B cell (primary cell): ENCODE results near the gene PRAME. TPM values are rescaled to one million over a fixed set of nuclear protein-coding genes. Genes with fewer than 3 reads are reported as not detected.

Source experiments
- ATAC-seq: fragments of 200-7000 bp; cut with Tn5 transposase; one replicate; pipeline ENCODE4 v1.10.0; 2021; ENCODE audit warnings: low read depth, mild to moderate bottlenecking, moderate number of reproducible peaks, moderate library complexity
- CTCF ChIA-PET: fragments of 350-600 bp; sonication (Branson Sonifier 250); formaldehyde crosslinking; loops from one replicate; lab custom pipeline; 2021; ENCODE audit warnings: antibody characterized with exemption, inconsistent platforms; lab: Charles Lee
- POLR2A ChIA-PET: fragments of 350-600 bp; sonication (Branson Sonifier 250); formaldehyde crosslinking; loops from one replicate; lab custom pipeline; 2021; ENCODE audit warnings: antibody characterized with exemption; lab: Charles Lee
- DNase-seq: peaks from one replicate; pipeline ENCODE4 v3.0.0; 2013
- H2AFZ ChIP-seq: 2 replicates; pipeline ENCODE4 v1.6.1; 2012; ENCODE audit warnings: mild to moderate bottlenecking, low read depth, low read length; ENCODE audit not compliant: insufficient read depth, poor library complexity, severe bottlenecking
- H3K27ac ChIP-seq, 2 donors: 1 replicate in 1 of 2; 2 replicates in 1 of 2; pipeline ENCODE4 v1.5.1; 2012 to 2013; ENCODE audit warnings: low read length in 2 of 2, mild to moderate bottlenecking in 2 of 2, moderate library complexity in 1 of 2
- H3K27me3 ChIP-seq, 4 experiments: fragments of 200-600 bp in 1 of 4; sonication (generic) in 1 of 4; replicated peaks in 1 of 4; 1 replicate in 2 of 4; 2 replicates in 2 of 4; pipeline versions ENCODE4 v1.6.1 to v1.7.0; 2013 to 2016; ENCODE audit warnings: low read length in 3 of 4, mild to moderate bottlenecking in 2 of 4, mixed read lengths in 1 of 4, moderate library complexity in 1 of 4; ENCODE audit not compliant: insufficient read depth in 4 of 4, control insufficient read depth in 3 of 4; ENCODE audit errors: control extremely low read depth in 1 of 4
- H3K36me3 ChIP-seq, 2 experiments: replicated peaks in 1 of 2; 1 replicate in 1 of 2; 2 replicates in 1 of 2; pipeline versions ENCODE4 v1.6.1 to v1.7.1; 2013; ENCODE audit warnings: low read length in 1 of 2; ENCODE audit not compliant: insufficient read depth in 2 of 2, control insufficient read depth in 1 of 2; ENCODE audit errors: control extremely low read depth in 1 of 2, extremely low read depth in 1 of 2
- H3K4me1 ChIP-seq, 2 donors: fragments of 200-600 bp in 1 of 2; sonication (generic) in 1 of 2; 1 replicate in 1 of 2; 2 replicates in 1 of 2; pipeline versions ENCODE4 v1.5.1 to v1.6.1; 2013 to 2017; ENCODE audit warnings: low read length in 2 of 2; ENCODE audit not compliant: control insufficient read depth in 2 of 2, insufficient read depth in 2 of 2
- H3K4me2 ChIP-seq: replicated peaks from 2 replicates; pipeline ENCODE3; 2012; ENCODE audit warnings: mild to moderate bottlenecking, low read depth, low read length; ENCODE audit not compliant: poor library complexity, severe bottlenecking
- H3K4me3 ChIP-seq, 5 experiments: fragments of 200-600 bp in 1 of 5; sonication (generic) in 1 of 5; 1 replicate in 3 of 5; 2 replicates in 2 of 5; pipeline versions ENCODE4 v1.5.1 to v1.7.0; 2011 to 2016; ENCODE audit warnings: low read length in 4 of 5, mild to moderate bottlenecking in 4 of 5, low read depth in 2 of 5, control low read depth in 1 of 5, moderate library complexity in 1 of 5; ENCODE audit not compliant: insufficient read depth in 1 of 5; ENCODE audit errors: control extremely low read depth in 1 of 5, extremely low read depth in 1 of 5
- H3K79me2 ChIP-seq: fragments of 200-600 bp; sonication (generic); one replicate; pipeline ENCODE4 v1.6.0; 2016; ENCODE audit warnings: low read length; ENCODE audit not compliant: control insufficient read depth, insufficient read depth
- H3K9ac ChIP-seq: fragments of 200-600 bp; sonication (generic); 2 replicates; pipeline ENCODE4 v1.6.1; 2017; ENCODE audit warnings: mild to moderate bottlenecking, low read length, moderate library complexity
- H3K9me3 ChIP-seq, 3 donors: one replicate each; pipeline versions ENCODE4 v1.6.1 to v1.7.1; 2013; ENCODE audit warnings: low read length in 2 of 3; ENCODE audit not compliant: control insufficient read depth in 2 of 3, insufficient read depth in 1 of 3; ENCODE audit errors: control extremely low read depth in 1 of 3
- H4K20me1 ChIP-seq: 2 replicates; pipeline ENCODE4 v1.6.0; 2012; ENCODE audit warnings: mild to moderate bottlenecking, low read length; ENCODE audit not compliant: insufficient read depth, control insufficient read depth, poor library complexity, severe bottlenecking
- H3K27ac Mint-ChIP-seq: one replicate; pipeline ENCODE4 v1.8.0; 2021; ENCODE audit warnings: mixed read lengths
- H3K27me3 Mint-ChIP-seq: one replicate; pipeline ENCODE4 v1.8.0; 2021; ENCODE audit warnings: mixed read lengths
- H3K4me1 Mint-ChIP-seq: one replicate; pipeline ENCODE4 v1.8.0; 2021; ENCODE audit warnings: mixed read lengths
- H3K4me3 Mint-ChIP-seq: one replicate; pipeline ENCODE4 v1.8.0; 2021; ENCODE audit warnings: mixed read lengths
- H3K9me3 Mint-ChIP-seq: one replicate; pipeline ENCODE4 v1.8.0; 2022; ENCODE audit warnings: mixed read lengths; ENCODE audit not compliant: insufficient read depth
- CTCF ChIP-seq: fragments of 200-600 bp; IDR thresholded peaks from one replicate; pipeline ENCODE4 v1.8.0; 2022; ENCODE audit warnings: antibody characterized with exemption, mild to moderate bottlenecking
- EZH2 ChIP-seq: IDR thresholded peaks from 2 replicates; pipeline ENCODE4 v1.6.1; 2012; ENCODE audit warnings: borderline replicate concordance, low read depth, mild to moderate bottlenecking, moderate library complexity, low read length; ENCODE audit not compliant: insufficient read depth, poor library complexity, severe bottlenecking
- whole genome bisulfite sequencing: methylation state at CpG from one replicate; pipeline ENCODE4 v1.1.5; 2013; ENCODE audit warnings: missing lambda C conversion rate; ENCODE audit not compliant: insufficient coverage; 5-methylcytosine and 5-hydroxymethylcytosine counted together
- intact Hi-C: fragments of 100-400 bp; cut with micrococcal nuclease; formaldehyde crosslinking; loops from one replicate; pipeline ENCODE4 v1.10.0; 2022
- polyA plus RNA-seq: library from polyadenylated mRNA; depleted of rRNA; stranded (reverse); fragments of >200 nt; gene quantifications from 2 replicates; pipeline ENCODE4 v1.2.3, GENCODE V29; 2012
- total RNA-seq, 2 donors: library from RNA; stranded (reverse); fragments of 120-200 nt in 1 of 2; gene quantifications; 1 replicate in 1 of 2; 2 replicates in 1 of 2; pipeline versions ENCODE4 v1.2.3 to v1.2.4, GENCODE V29; 2013 to 2022

Gene PRAME
- total and polyA plus RNA-seq, 2 donors (not counting 1 experiment from before 2014, with no cell fraction given) = 0.63 TPM; not detected in 1

- H3K4me2 ChIP-seq = peak overlapping the region; percentile 94
- H3K4me3 Mint-ChIP-seq = peak overlapping the region; percentile 71
- DNase-seq (peak; percentile 7), ATAC-seq (no peak)
- peaks cover 0 to 8% (median 5%) of the 10 kb centered on the region in 3 donors for H3K9me3 ChIP-seq
- CTCF ChIA-PET = interaction anchor here (1.1 to 2.4 kb wide), 5 partner anchors 31 to 281 kb away, joined by 3 to 12 read pairs (median 3); no protein-coding TSS in a partner anchor
- H3K4me3 ChIP-seq = peak overlapping the region; percentile 4 to 80 (median 73)
- H3K36me3 ChIP-seq = peaks cover 0 to 8% of the 10 kb centered on the region in 2 experiments
- no peaks in the 10 kb centered on the region for H3K79me2 ChIP-seq
- 35% methylated on average over 9 of the region's 13 CpGs for WGBS
- peak overlapping the region in 1 of 2 donors; percentile 67 for H3K27ac ChIP-seq
- peaks cover 2% of the 10 kb centered on the region for H3K9me3 Mint-ChIP-seq
- H3K4me1 Mint-ChIP-seq = peaks cover 10% of the 10 kb centered on the region
- H3K9ac ChIP-seq = peak overlapping the region; percentile 79
- H3K27ac Mint-ChIP-seq = peak overlapping the region; percentile 59
- intact Hi-C loops = loop anchor here (5.0 kb wide), 1 partner anchor 56 kb away; no protein-coding TSS in a partner anchor
- peaks cover 2% of the 10 kb centered on the region for H3K27me3 Mint-ChIP-seq
- no peaks in the 10 kb centered on the region for H4K20me1 ChIP-seq
- H3K27me3 ChIP-seq = no peaks in the 10 kb centered on the region
- peaks cover 7 to 16% of the 10 kb centered on the region in 2 donors for H3K4me1 ChIP-seq
- TF ChIP-seq CTCF (no peak), EZH2 (no peak)
- H2AFZ ChIP-seq = peak overlapping the region; percentile 96
- POLR2A ChIA-PET = no interaction called here
These were observed 51.3 kb downstream of the PRAME start for GRCh38 chr22:22507743-22508273.

- Histone ChIP-seq H3K4me3 (no peak overlapping the region), H3K4me1 (peaks cover 7 to 16% of the 10 kb centered on the region in 2 donors), H3K36me3 (peaks cover 0 to 8% of the 10 kb centered on the region in 2 experiments), H3K27me3 (no peaks in the 10 kb centered on the region), H4K20me1 (no peaks in the 10 kb centered on the region), H3K27ac (no peak overlapping the region), H3K4me2 (no peak overlapping the region), H2AFZ (no peak overlapping the region), H3K9ac (no peak overlapping the region), H3K9me3 (peaks cover 0 to 8% (median 5%) of the 10 kb centered on the region in 3 donors), H3K79me2 (no peaks in the 10 kb centered on the region)
- WGBS = no CpG with 5 or more reads among the region's 1 CpG
- ChIA-PET POLR2A (no interaction called here), CTCF (interaction anchor here (1.4 kb wide), 1 partner anchor 43 kb away, joined by 3 read pairs; no protein-coding TSS in a partner anchor)
- no peaks in the 10 kb centered on the region for H3K27me3 Mint-ChIP-seq
- DNase-seq = no peak
- H3K27ac Mint-ChIP-seq = no peak overlapping the region
- H3K4me3 Mint-ChIP-seq = no peak overlapping the region
- ATAC-seq = no peak
- peaks cover 10% of the 10 kb centered on the region for H3K4me1 Mint-ChIP-seq
- TF ChIP-seq CTCF = no peak
- TF ChIP-seq EZH2 = no peak
- peaks cover 2% of the 10 kb centered on the region for H3K9me3 Mint-ChIP-seq
- intact Hi-C loops = loop anchor here (5.0 kb wide), 1 partner anchor 54 kb away; no protein-coding TSS in a partner anchor
These were observed 52.3 kb downstream of the PRAME start for GRCh38 chr22:22506736-22507135.
